ENCODE measurements around the gene MANSC1.

The MANSC1 gene

GRCh38 chr12:12381982-12382381 is 31.9 kb upstream of the MANSC1 start:
- no peak for DNase-seq (ENCODE audit: low read depth, low spot score)
- H3K9me3 ChIP-seq (ENCODE audit: control insufficient read depth, insufficient read depth, low read length): no peaks in the 10 kb centered on the region
- H3K36me3 ChIP-seq (ENCODE audit: control insufficient read depth, insufficient read depth, low read length): no peaks in the 10 kb centered on the region
- no peak overlapping the region for H3K4me3 ChIP-seq (ENCODE audit: low read length)
- H3K27ac ChIP-seq (ENCODE audit: low read length): no peak overlapping the region
- H3K27me3 ChIP-seq (ENCODE audit: control insufficient read depth, insufficient read depth, low read length): no peaks in the 10 kb centered on the region
- WGBS (ENCODE audit: insufficient coverage, insufficient read length): no CpG with 5 or more reads among the region's 3 CpGs
- H3K4me1 ChIP-seq (ENCODE audit: control insufficient read depth, insufficient read depth, low read length): peaks cover 4% of the 10 kb centered on the region; the same call in 1 of the 2 replicates

GRCh38 chr12:12380949-12381593 is 31.0 kb upstream of the MANSC1 start:
- no peaks in the 10 kb centered on the region for H3K36me3 ChIP-seq (ENCODE audit: control insufficient read depth, insufficient read depth, low read length)

GRCh38 chr12:12379831-12380730 is 30.0 kb upstream of the MANSC1 start:
- H3K27ac ChIP-seq (ENCODE audit: low read length): no peak overlapping the region
- H3K4me3 ChIP-seq (ENCODE audit: low read length): no peak overlapping the region
- no peaks in the 10 kb centered on the region for H3K9me3 ChIP-seq (ENCODE audit: control insufficient read depth, insufficient read depth, low read length)
- H3K27me3 ChIP-seq (ENCODE audit: control insufficient read depth, insufficient read depth, low read length): no peaks in the 10 kb centered on the region
- no CpG with 5 or more reads among the region's 4 CpGs for WGBS (ENCODE audit: insufficient coverage, insufficient read length)
- no peaks in the 10 kb centered on the region for H3K36me3 ChIP-seq (ENCODE audit: control insufficient read depth, insufficient read depth, low read length)
- H3K4me1 ChIP-seq (ENCODE audit: control insufficient read depth, insufficient read depth, low read length): peaks cover 2% of the 10 kb centered on the region; the same call in 1 of the 2 replicates
- DNase-seq (ENCODE audit: low read depth, low spot score): no peak

More at GRCh38 chr12:12380949-12381593, 31.0 kb upstream of the MANSC1 start:
- DNase-seq (ENCODE audit: low read depth, low spot score): no peak
- WGBS (ENCODE audit: insufficient coverage, insufficient read length): no CpG with 5 or more reads among the region's 6 CpGs
- H3K9me3 ChIP-seq (ENCODE audit: control insufficient read depth, insufficient read depth, low read length): no peaks in the 10 kb centered on the region
- peaks cover 4% of the 10 kb centered on the region; the same call in 1 of the 2 replicates for H3K4me1 ChIP-seq (ENCODE audit: control insufficient read depth, insufficient read depth, low read length)
- no peaks in the 10 kb centered on the region for H3K27me3 ChIP-seq (ENCODE audit: control insufficient read depth, insufficient read depth, low read length)
- H3K27ac ChIP-seq (ENCODE audit: low read length): no peak overlapping the region
- H3K4me3 ChIP-seq (ENCODE audit: low read length): no peak overlapping the region

DNA sequence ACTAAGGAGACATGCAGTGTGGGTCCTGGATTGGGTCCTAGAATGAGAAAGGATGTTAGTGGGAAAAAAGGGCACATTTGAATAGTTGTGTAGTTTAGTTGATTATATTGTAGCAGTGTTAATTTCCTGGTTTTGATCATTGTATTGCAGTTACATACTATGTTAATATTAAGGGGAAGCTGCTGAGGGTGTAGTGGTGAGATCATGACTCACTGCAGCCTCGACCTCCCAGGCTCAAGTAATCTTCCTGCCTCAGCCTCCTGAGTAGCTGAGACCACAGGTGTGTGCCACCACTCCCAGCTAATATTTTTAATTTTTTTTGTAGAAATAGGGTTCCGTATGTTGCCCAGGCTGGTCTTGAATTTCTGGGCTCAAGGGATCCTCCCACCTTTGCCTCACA is 28.6 kb upstream of the MANSC1 start:
- no peaks in the 10 kb centered on the region for H3K9me3 ChIP-seq (ENCODE audit: control insufficient read depth, insufficient read depth, low read length)
- WGBS (ENCODE audit: insufficient coverage, insufficient read length): no CpG with 5 or more reads among the region's 2 CpGs
- no peak for DNase-seq (ENCODE audit: low read depth, low spot score)
- H3K4me1 ChIP-seq (ENCODE audit: control insufficient read depth, insufficient read depth, low read length): no peaks in the 10 kb centered on the region
- H3K27me3 ChIP-seq (ENCODE audit: control insufficient read depth, insufficient read depth, low read length): no peaks in the 10 kb centered on the region
- H3K36me3 ChIP-seq (ENCODE audit: control insufficient read depth, insufficient read depth, low read length): no peaks in the 10 kb centered on the region
- no peak overlapping the region for H3K4me3 ChIP-seq (ENCODE audit: low read length)
- H3K27ac ChIP-seq (ENCODE audit: low read length): no peak overlapping the region

DNA sequence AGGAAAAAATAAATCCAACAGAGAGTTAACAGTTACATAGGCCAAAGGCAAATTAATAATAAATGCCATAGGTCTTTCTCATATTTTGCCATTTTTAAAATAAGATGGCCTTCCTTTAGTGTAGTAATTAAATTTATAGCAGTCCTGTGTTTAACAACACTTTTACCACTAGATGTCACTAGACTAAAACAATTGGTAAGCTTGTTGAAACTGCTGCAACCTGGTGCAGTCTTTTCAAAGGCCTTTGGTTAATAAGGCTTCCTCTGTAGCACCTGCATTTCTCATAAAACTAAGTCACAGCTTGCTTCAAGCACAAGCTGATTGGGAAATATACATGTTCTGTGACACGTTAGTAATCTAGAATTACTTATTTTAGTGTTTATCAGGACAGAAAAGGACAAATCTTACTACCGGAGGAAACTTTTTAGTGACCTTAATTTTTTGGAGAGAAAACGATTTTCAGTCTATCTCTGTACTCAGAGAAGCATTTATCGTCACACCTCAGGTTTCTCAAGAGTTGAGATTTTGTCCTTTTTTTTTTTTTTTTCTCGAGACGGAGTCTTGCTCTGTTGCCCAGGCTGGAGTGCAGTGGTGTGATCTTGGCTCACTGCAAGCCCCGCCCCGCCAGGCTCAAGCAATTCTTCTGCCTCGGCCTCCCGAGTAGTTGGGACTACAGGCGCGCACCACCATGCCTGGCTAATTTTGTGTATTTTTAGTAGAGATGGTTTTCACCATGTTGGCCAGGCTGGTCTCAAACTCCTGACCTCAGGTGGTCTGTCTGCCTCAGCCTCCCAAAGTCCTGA is 26.8 kb upstream of the MANSC1 start:
- Histone ChIP-seq H3K4me3 (ENCODE audit: low read length) (no peak overlapping the region), H3K27me3 (ENCODE audit: control insufficient read depth, insufficient read depth, low read length) (no peaks in the 10 kb centered on the region), H3K4me1 (ENCODE audit: control insufficient read depth, insufficient read depth, low read length) (no peaks in the 10 kb centered on the region), H3K36me3 (ENCODE audit: control insufficient read depth, insufficient read depth, low read length) (no peaks in the 10 kb centered on the region), H3K9me3 (ENCODE audit: control insufficient read depth, insufficient read depth, low read length) (no peaks in the 10 kb centered on the region), H3K27ac (ENCODE audit: low read length) (no peak overlapping the region)
- DNase-seq (ENCODE audit: low read depth, low spot score): no peak
- WGBS (ENCODE audit: insufficient coverage, insufficient read length): no CpG with 5 or more reads among the region's 12 CpGs

- Histone ChIP-seq H3K4me3 (ENCODE audit: low read length) (no peak overlapping the region), H3K4me1 (ENCODE audit: control insufficient read depth, insufficient read depth, low read length) (no peaks in the 10 kb centered on the region), H3K36me3 (ENCODE audit: control insufficient read depth, insufficient read depth, low read length) (no peaks in the 10 kb centered on the region), H3K27me3 (ENCODE audit: control insufficient read depth, insufficient read depth, low read length) (no peaks in the 10 kb centered on the region), H3K9me3 (ENCODE audit: control insufficient read depth, insufficient read depth, low read length) (no peaks in the 10 kb centered on the region), H3K27ac (ENCODE audit: low read length) (no peak overlapping the region)
- no peak for DNase-seq (ENCODE audit: low read depth, low spot score)
- WGBS (ENCODE audit: insufficient coverage, insufficient read length): no CpG with 5 or more reads among the region's 4 CpGs
These were observed 23.1 kb upstream of the MANSC1 start for GRCh38 chr12:12372946-12373722.

DNA sequence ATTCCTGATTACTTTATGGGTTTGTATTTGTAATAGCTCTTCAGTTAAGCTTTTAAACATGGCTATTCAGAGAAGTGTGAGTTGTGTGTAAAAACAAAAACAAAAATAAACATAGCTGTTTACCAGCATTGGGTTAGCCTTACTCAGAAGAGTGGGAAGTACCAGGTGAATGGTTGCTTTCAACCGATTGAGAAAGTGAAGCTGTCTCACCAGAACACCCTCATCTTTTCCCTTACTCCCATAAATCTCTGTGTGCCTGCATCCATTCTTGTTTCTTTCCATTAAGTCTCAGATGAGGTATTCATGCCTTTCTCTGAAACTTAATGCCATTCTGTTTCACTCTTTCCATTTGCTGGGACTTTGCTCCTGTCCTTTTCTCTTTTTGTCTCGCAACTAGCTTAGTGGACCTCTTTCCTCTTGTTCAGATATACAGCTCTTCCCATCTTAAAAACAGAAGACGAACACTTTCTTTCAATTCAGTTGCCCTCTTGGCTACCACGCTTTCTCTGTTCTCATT is 17.5 kb upstream of the MANSC1 start:
- no peaks in the 10 kb centered on the region for H3K9me3 ChIP-seq (ENCODE audit: control insufficient read depth, insufficient read depth, low read length)

DNA sequence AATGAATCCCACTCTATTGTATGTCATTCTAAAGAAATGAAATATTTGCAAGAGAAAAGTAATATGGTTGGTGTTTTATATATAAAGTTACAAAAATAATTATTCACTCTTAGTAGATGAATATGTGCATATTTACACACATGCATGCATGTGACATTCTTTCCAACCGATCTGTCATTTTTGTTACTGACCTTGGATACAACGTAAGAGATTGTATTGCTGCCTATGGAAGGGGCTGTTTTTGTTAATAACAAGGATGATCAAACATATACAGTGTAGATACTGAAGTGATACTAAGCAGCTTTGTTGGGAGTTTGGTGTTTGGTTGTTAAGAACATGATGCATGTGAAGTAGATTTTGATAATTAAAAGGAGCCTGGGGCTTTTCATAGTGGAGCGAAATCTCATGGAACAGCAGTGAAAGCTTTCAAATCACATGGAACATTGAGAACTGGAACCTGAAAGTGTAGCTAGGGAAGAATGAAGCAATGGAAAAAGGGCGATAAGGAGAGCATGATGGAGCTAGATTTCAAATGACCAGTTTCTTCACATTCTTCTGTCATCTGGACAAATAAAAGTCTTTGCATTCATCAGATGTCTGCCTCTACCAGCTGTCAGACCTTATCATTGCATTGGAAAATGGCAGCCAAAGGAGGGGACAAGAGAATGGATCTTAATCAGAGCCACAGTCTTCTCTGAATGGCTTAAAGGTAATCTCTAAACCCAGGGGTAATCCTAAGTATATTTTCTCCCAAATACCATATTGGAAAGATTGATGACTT is 16.8 kb upstream of the MANSC1 start:
- 100% methylated on average over 1 of the region's 4 CpGs for WGBS (ENCODE audit: insufficient coverage, insufficient read length)
- H3K4me3 ChIP-seq (ENCODE audit: low read length): no peak overlapping the region
- no peaks in the 10 kb centered on the region for H3K36me3 ChIP-seq (ENCODE audit: control insufficient read depth, insufficient read depth, low read length)
- no peak overlapping the region for H3K27ac ChIP-seq (ENCODE audit: low read length)
- no peaks in the 10 kb centered on the region for H3K9me3 ChIP-seq (ENCODE audit: control insufficient read depth, insufficient read depth, low read length)
- DNase-seq (ENCODE audit: low read depth, low spot score): no peak
- no peaks in the 10 kb centered on the region for H3K27me3 ChIP-seq (ENCODE audit: control insufficient read depth, insufficient read depth, low read length)
- H3K4me1 ChIP-seq (ENCODE audit: control insufficient read depth, insufficient read depth, low read length): no peaks in the 10 kb centered on the region

More for the DNA sequence above, 17.5 kb upstream of the MANSC1 start:
- DNase-seq (ENCODE audit: low read depth, low spot score): no peak
- no peaks in the 10 kb centered on the region for H3K36me3 ChIP-seq (ENCODE audit: control insufficient read depth, insufficient read depth, low read length)
- whole genome bisulfite sequencing (ENCODE audit: insufficient coverage, insufficient read length): no CpG with 5 or more reads among the region's 4 CpGs
- H3K4me3 ChIP-seq (ENCODE audit: low read length): no peak overlapping the region
- H3K4me1 ChIP-seq (ENCODE audit: control insufficient read depth, insufficient read depth, low read length): no peaks in the 10 kb centered on the region
- no peaks in the 10 kb centered on the region for H3K27me3 ChIP-seq (ENCODE audit: control insufficient read depth, insufficient read depth, low read length)
- no peak overlapping the region for H3K27ac ChIP-seq (ENCODE audit: low read length)

- Histone ChIP-seq H3K36me3 (ENCODE audit: control insufficient read depth, insufficient read depth, low read length) (no peaks in the 10 kb centered on the region), H3K4me1 (ENCODE audit: control insufficient read depth, insufficient read depth, low read length) (no peaks in the 10 kb centered on the region), H3K4me3 (ENCODE audit: low read length) (no peak overlapping the region), H3K9me3 (ENCODE audit: control insufficient read depth, insufficient read depth, low read length) (no peaks in the 10 kb centered on the region), H3K27me3 (ENCODE audit: control insufficient read depth, insufficient read depth, low read length) (no peaks in the 10 kb centered on the region), H3K27ac (ENCODE audit: low read length) (no peak overlapping the region)
- DNase-seq (ENCODE audit: low read depth, low spot score): no peak
- WGBS (ENCODE audit: insufficient coverage, insufficient read length): no CpG with 5 or more reads among the region's 4 CpGs
These were observed 15.9 kb upstream of the MANSC1 start for GRCh38 chr12:12365931-12366431.

Measured in iPS DF 6.9 (cell line).